ENCODE results near the gene EEF1A1.
"Not testable (repeated sequence)": the region's sequence is repeated elsewhere in the genome, so short reads cannot be mapped to it uniquely, and the experiment has no call there.

EEF1A1 gene

GRCh38 chr6:73534628-73535027 lies 13.8 kb upstream of the EEF1A1 start:
- DNase-seq: no peak

- no peak for DNase-seq
These were observed 11.5 kb upstream of the EEF1A1 start for GRCh38 chr6:73532293-73532692.

- DNase-seq: no peak
These were observed 8.1 kb upstream of the EEF1A1 start for GRCh38 chr6:73528897-73529296.

GRCh38 chr6:73525546-73526330 lies 4.9 kb upstream of the EEF1A1 start:
- no peak for DNase-seq

GRCh38 chr6:73523434-73524123 lies 2.7 kb upstream of the EEF1A1 start:
- DNase-seq: peak; percentile 65 to 72

GRCh38 chr6:73521351-73521985 lies 636 bp upstream of the EEF1A1 start:
- peak; percentile 62 to 67 for DNase-seq

- DNase-seq: peak; percentile 78 to 84
These were observed 725 bp downstream of the EEF1A1 start for GRCh38 chr6:73519926-73520687.

GRCh38 chr6:73518982-73519881 lies 1.6 kb downstream of the EEF1A1 start:
- DNase-seq: not testable (repeated sequence)

GRCh38 chr6:73518100-73518981 lies 2.5 kb downstream of the EEF1A1 start:
- not testable (repeated sequence) for DNase-seq

- DNase-seq: no peak
These were observed 4.0 kb downstream of the EEF1A1 start for GRCh38 chr6:73516514-73517489.

- DNase-seq: no peak
These were observed 5.6 kb downstream of the EEF1A1 start for GRCh38 chr6:73515204-73515655.

- DNase-seq: no peak
These were observed 6.1 kb downstream of the EEF1A1 start for GRCh38 chr6:73514746-73515110.

GRCh38 chr6:73513496-73513854 lies 7.4 kb downstream of the EEF1A1 start:
- no peak for DNase-seq

GRCh38 chr6:73511796-73512195 lies 9.0 kb downstream of the EEF1A1 start:
- DNase-seq: peak in 1 of 2 experiments; percentile 9

- no peak for DNase-seq
These were observed 11.0 kb downstream of the EEF1A1 start for GRCh38 chr6:73509851-73510250.

- DNase-seq: no peak
These were observed 12.1 kb downstream of the EEF1A1 start for GRCh38 chr6:73508776-73509175.

GRCh38 chr6:73506246-73506645 lies 14.6 kb downstream of the EEF1A1 start:
- no peak for DNase-seq

- not testable (repeated sequence) for DNase-seq
These were observed 15.1 kb downstream of the EEF1A1 start for GRCh38 chr6:73505705-73506104.

GRCh38 chr6:73505142-73505541 lies 15.7 kb downstream of the EEF1A1 start:
- DNase-seq: no peak

- DNase-seq: no peak
These were observed 16.7 kb downstream of the EEF1A1 start for GRCh38 chr6:73504160-73504559.

All from activated CD4-positive, alpha-beta T cell treated with anti-CD3 and anti-CD28 coated beads, Interleukin-2, amount 50 U/mL, for 4 hours (primary cell).